GM20000 (cell line): Measurements from ENCODE around the gene EFCAB12.
"Not testable (repeated sequence)": the region's sequence is repeated elsewhere in the genome, so short reads cannot be mapped to it uniquely, and the experiment has no call there.

Experiments
- DNase-seq: peaks from one replicate; pipeline ENCODE4 v3.0.0; 2012; ENCODE audit warnings: low spot score
- TF ChIP-seq, protein P1 (sequence below): IDR thresholded peaks from 2 replicates; pipeline ENCODE4 v1.5.1; 2012; ENCODE audit warnings: mild to moderate bottlenecking, control low read depth; ENCODE audit errors: extremely low read depth, missing control alignments

Gene EFCAB12

DNA sequence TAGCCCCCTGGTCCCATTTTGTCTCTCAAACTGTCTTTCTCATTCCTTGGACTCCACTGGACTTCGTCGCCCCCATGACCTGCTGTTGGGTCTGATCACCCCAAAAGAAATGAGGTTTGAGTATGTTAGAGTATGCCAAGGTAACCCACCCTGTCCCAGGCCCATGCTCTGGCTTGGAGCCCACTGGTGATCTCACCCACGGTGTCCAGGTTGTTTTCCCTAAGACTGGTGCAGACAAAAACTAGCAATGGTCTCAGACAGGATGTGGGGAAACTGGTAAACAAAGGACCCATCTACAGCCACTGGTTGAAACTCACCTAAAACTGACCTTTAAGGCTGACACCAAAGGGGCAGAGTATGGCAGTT is 38.9 kb downstream of the EFCAB12 start:
- DNase-seq = no peak
- TF ChIP-seq, protein P1, sequence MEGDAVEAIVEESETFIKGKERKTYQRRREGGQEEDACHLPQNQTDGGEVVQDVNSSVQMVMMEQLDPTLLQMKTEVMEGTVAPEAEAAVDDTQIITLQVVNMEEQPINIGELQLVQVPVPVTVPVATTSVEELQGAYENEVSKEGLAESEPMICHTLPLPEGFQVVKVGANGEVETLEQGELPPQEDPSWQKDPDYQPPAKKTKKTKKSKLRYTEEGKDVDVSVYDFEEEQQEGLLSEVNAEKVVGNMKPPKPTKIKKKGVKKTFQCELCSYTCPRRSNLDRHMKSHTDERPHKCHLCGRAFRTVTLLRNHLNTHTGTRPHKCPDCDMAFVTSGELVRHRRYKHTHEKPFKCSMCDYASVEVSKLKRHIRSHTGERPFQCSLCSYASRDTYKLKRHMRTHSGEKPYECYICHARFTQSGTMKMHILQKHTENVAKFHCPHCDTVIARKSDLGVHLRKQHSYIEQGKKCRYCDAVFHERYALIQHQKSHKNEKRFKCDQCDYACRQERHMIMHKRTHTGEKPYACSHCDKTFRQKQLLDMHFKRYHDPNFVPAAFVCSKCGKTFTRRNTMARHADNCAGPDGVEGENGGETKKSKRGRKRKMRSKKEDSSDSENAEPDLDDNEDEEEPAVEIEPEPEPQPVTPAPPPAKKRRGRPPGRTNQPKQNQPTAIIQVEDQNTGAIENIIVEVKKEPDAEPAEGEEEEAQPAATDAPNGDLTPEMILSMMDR = no peak

DNA sequence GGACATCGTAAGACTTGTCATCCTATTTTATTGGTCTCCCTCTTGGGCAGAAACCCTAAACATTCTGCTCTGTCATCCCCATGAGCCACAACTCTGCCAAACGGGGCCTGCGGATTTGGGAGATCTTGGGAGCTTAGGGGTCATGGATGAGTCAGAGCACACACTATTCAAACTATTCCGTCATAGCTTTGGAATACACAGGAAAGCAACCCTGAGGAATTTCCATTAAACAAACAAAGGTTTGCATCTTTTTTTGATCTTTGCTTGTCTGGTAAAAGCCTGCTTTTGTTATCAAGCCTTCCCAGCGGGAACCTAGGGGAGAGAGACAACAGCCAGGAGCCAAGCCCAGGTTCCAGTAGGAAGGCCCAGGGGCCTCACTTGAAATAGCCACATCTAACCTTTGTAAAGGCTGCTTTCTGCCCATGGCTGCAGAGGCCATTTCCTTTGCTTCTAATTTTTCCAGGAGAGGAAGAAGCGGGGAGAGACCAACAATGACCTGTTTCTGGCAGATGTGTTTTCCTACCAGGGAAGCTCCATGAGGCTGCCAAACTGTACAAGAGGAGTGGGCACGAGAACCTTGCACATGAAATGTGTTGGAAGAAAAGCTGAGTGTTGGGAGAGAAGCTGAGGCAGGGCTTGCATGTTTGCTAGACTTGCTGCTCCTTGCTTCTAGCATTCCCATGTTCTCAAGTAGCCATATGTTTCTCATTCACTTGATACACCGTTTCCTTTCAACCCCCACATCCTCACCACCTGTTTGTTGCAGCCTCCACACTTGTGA is 39.5 kb downstream of the EFCAB12 start:
- not testable (repeated sequence) for DNase-seq

DNA sequence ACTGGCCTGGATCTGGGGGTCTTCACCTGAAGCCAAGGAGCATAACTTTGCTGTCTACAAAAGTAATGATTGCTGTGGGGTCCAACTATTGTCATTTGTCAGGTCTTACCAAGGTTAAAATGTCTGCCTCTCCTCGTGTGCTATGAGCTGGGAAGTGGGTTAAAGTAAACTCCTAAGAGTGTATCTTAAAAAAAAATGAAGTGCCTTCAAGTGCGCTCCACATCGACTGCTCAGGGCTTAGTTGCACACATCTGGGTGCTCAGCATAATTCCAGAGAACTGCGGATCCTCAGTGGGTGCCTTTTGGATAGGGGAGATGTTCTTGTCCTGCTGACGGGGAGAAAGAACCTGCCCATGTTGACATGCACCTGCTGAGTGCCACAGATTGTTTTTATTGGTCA is 40.9 kb downstream of the EFCAB12 start:
- TF ChIP-seq, protein P1 = no peak

DNA sequence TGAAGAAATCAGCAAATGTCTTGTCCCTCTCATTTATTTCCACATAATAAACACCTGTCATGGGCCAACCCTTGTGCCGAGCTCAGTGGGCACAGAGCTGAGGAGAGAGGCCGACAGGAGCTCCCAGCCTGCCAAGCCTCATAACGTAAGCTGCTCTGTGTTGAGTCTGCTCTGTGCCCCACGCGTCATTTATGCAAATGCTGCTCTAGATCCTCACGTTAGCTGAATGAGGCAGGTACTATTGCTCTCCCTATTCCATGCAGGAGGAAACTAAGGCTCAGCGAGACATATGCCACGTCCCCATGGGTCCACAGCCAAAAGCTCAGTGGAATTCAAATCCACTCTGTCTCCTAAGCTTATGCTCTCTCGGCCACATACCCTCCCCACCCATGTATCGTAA is 41.5 kb downstream of the EFCAB12 start:
- TF ChIP-seq, protein P1 = no peak

More for the DNA sequence above, 40.9 kb downstream of the EFCAB12 start:
- DNase-seq = no peak

DNA sequence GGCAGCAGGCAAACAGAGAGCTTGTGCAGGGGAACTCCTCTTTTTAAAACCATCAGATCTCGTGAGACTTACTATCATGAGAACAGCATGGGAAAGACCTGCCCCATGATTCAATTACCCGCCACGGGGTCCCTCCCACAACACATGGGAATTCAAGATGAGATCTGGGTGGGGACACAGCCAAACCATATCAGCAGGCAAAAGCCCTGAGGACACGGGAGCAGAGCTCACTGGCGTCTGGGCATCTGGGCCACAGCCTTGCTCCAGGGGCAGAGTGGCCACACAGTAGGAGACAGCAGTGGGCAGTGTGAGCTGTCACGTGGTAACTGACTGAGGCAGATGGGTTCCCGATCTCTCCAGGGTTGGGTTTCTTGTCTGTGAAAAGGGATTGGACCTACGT is 42.9 kb downstream of the EFCAB12 start:
- not testable (repeated sequence) for DNase-seq

More for the DNA sequence above, 41.5 kb downstream of the EFCAB12 start:
- DNase-seq = no peak

DNA sequence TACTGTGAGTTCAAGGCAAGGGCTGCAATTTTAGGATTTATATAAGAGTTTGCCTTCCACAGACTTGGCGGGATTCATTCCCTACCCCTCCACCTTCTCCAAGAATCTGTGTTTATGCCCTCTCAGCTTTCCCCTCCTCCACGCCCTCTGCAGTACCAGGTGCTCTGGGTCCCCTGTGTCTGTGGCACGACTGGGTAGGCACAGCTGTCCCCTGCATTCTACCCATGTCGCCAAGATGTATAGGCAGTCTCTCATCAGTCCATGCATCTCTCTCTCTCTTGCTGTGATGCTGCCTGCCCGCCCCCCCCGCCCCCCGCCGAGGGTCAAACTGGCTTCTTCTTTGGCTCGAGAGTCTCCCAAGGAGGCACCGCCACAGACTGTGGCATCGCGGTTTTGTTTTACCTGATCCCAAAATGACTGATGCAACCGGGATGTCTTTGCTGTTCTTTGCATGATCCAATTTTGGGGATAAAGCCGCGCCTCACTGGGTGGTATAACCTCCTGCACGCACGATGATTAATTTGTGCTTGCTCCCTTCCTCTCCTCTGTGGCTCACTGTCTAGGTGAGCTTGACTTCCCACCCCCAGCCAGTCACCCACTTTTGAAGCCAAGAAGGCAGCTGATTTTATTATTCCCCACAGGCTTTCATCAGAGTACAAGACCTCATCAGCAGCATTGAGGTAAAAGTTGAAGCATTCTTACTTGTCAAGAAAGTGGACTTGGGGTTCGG is 43.7 kb downstream of the EFCAB12 start:
- no peak for DNase-seq
- TF ChIP-seq, protein P1 = no peak

DNA sequence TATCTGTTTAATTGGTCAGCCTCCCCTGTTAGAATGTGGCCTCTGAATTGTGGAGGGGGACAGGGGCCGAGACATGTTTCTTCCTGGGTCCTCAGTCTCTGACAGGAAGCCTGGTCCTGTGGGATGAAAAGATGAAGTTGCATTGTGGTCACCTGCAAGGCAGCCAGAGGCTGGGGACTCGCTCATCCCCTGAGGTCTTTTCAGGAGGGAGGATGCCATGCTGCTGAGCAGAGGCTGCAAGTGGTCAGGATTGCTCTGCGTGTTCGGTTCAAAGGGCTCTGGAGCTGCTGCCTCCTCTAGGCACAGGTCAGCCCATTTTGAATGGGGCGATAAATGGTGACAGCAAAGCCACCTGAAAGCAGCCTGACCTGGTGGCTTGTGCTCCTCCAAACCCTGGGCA is 44.3 kb downstream of the EFCAB12 start:
- not testable (repeated sequence) for DNase-seq

DNA sequence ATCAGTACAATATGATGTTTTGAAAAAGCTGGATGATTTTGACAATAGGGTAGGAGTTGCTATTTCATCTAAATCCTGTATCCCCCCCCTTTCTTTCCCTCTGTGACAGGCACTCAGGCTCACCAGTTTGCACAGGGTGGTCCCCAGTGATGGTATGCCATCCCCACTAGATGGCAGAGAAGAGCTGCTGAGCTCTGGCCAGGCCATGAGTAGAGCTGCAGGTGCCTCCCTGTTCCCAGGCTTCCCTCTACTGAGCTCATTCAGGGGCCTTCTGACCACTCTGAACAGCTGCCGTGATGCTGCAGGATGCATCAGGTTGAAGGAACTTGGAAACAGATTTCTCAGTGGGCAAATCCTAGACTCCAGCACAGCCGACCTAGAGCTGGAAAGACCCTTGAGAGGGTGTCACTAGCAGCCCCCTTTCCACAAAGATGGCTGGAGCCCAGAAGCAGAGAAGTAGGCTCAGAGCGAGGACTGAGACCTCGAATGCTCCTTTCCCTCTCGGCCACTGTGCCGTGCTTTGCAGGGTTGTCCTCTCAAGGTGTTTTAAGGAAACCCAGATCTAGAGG is 45.1 kb downstream of the EFCAB12 start:
- peak; percentile 75 for DNase-seq
- TF ChIP-seq, protein P1 = peak; percentile 58

DNA sequence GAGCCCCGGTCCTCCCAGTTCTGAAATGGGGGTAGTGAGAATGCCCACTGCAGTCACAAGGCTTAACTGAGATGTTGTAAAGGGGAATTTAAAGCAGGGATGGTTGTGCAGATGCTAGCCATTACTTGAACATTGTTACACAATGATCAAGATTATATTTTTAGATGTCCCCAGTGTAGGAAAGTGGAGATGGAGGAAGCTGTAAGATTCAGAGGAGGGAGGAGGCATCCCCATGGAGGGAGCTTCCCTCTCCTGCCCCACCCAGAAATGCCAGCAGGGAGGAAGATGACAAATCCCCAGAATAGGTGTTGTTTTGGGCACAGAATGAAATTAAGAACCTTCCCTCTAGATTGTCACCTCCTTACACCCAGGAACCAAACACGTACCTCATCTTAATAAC is 46.1 kb downstream of the EFCAB12 start:
- no peak for DNase-seq
- TF ChIP-seq, protein P1 = no peak
